Mononuclear cell (primary cell): ENCODE measurements around the gene UBE2Q2. TPM values are rescaled to one million over a fixed set of nuclear protein-coding genes. Genes with fewer than 3 reads are reported as not detected.
"Not testable (repeated sequence)": the region's sequence is repeated elsewhere in the genome, so short reads cannot be mapped to it uniquely, and the experiment has no call there.

Experiments used
- H3K27me3 ChIP-seq: 2 replicates; pipeline ENCODE4 v1.6.0; 2011; ENCODE audit warnings: low read length, control low read depth; ENCODE audit not compliant: insufficient read depth
- H3K4me1 ChIP-seq: 2 replicates; pipeline ENCODE4 v1.5.1; 2011; ENCODE audit warnings: mild to moderate bottlenecking, low read length, control low read depth; ENCODE audit not compliant: insufficient read depth
- H3K4me3 ChIP-seq: 2 replicates; pipeline ENCODE4 v1.5.1; 2011; ENCODE audit warnings: mild to moderate bottlenecking, low read length, moderate library complexity
- H3K9me3 ChIP-seq: 2 replicates; pipeline ENCODE4 v1.5.1; 2011; ENCODE audit warnings: low read depth, mild to moderate bottlenecking, control low read depth, low read length
- total RNA-seq: library from RNA; depleted of rRNA; stranded (reverse); fragments of >200 nt; gene quantifications from one replicate; pipeline ENCODE4 v1.2.3, GENCODE V29; 2012

Gene UBE2Q2
- total RNA-seq, result 46.5 TPM

- Histone ChIP-seq H3K4me3 (peak within 1 kb of the TSS; percentile 78), H3K9me3 (no peaks in the 10 kb centered on the region), H3K27me3 (no peaks in the 10 kb centered on the region), H3K4me1 (peaks cover 34% of the 10 kb centered on the region)
Measured at GRCh38 chr15:75842722-75843677, at the start of gene UBE2Q2. TSS of gene UBE2Q2 (plus strand) at chr15:75843447. CDS start at chr15:75843667, 220 bp downstream.

DNA sequence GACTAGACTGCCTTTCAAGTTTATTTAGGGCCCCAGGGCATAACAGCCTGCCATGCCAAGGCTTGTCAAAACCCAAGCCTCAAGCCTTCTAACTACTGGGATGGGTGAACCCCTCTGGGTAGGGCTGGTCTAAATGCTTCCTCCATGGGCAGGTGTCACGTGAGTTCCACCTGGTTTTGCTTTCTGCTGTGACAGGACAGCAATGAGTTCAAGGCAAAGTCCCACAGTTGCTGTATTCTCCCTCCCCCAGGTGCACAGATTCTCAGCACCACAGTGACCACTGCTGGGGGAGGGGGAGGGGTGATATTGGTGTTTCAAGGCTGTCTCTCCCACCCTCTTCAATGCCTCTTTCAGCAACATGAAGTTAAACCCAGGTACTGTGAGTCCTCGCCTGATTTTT, 46.9 kb upstream of the UBE2Q2 start:
- Histone ChIP-seq H3K9me3 (no peaks in the 10 kb centered on the region), H3K4me3 (no peak overlapping the region), H3K27me3 (peaks cover 13% of the 10 kb centered on the region), H3K4me1 (no peaks in the 10 kb centered on the region)

GRCh38 chr15:75797146-75797545, 46.1 kb upstream of the UBE2Q2 start:
- not testable (repeated sequence) for H3K4me1 ChIP-seq, H3K4me3 ChIP-seq, H3K9me3 ChIP-seq
- H3K27me3 ChIP-seq, result peaks cover 19% of the 10 kb centered on the region

DNA sequence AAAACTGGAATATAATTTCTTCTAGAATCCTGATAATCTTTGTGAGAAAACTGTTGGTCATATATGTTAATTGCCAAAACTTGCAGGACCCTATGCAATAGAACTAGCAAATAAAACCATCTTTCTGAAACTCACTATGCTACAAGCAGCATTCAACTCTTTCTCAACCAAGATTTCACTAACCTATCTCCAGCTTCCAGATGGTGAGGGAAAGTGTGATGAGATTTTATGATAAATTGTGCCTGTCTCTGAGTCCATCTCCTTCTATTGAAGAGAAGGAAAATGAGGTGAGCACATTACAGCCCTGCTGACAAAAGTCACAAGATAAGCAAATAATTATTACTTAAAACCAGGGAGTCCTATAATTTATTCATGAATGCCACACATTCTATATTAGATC, 44.1 kb upstream of the UBE2Q2 start:
- Histone ChIP-seq H3K9me3 (no peaks in the 10 kb centered on the region), H3K27me3 (peaks cover 24% of the 10 kb centered on the region), H3K4me3 (no peak overlapping the region), H3K4me1 (peaks cover 6% of the 10 kb centered on the region)

DNA sequence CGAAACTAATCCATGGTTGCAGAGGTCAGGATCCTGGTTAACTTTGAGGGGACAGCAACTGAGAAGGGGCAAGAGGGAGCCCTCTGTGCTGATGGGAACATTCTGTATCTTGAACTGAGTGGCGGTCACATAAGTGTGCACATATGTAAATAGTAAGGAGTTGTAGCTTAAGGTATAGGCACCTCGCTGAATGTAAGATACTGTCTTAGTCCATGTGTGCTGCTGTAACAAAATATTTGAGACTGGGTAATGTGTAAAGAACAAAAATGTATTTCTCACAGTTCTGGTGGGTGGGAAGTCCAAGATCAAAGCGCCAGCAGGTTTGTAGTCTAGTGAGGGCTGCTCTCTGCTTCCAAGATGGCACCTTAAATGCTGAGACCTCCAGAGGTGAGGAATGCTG, 42.8 kb upstream of the UBE2Q2 start:
- not testable (repeated sequence) for H3K4me3 ChIP-seq, H3K4me1 ChIP-seq, H3K9me3 ChIP-seq
- peaks cover 26% of the 10 kb centered on the region for H3K27me3 ChIP-seq

DNA sequence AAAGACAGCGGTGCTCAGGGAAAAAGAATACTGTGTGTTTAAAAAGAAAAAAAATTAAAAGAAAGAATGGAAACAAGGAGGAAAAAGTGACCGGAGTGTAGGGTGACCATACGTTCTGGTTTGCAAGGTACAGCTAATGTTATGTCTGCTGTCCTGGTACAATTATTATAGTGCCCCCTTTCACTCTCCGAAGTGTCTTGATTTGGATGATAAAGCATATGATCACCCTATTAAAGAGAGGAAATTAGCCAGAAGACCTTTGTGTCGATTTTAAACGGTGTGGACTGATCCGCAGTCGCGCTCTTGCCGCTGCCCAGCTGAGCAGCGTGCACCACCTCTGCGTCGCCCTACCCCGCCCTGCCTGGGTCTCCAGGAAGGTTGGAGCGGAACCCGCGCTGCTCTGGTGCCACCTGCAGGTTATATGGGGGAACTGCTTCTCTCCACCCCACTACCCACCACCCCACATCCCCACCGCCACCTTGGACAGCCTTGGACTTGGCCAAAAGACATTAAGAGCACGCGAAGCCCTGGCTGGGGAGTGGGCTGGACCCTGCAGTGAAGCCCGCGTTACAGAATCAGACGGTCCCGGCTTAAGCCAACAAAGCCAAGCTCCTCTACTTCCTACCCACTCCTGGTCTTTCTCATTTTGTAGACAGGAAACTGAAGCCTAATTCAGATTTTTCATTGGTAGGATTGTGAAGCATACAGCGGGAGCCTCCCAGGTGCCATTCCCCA, 41.2 kb upstream of the UBE2Q2 start:
- no peak overlapping the region for H3K4me3 ChIP-seq
- H3K27me3 ChIP-seq, result peaks cover 27% of the 10 kb centered on the region
- H3K4me1 ChIP-seq, result peaks cover 6% of the 10 kb centered on the region
- H3K9me3 ChIP-seq, result no peaks in the 10 kb centered on the region

DNA sequence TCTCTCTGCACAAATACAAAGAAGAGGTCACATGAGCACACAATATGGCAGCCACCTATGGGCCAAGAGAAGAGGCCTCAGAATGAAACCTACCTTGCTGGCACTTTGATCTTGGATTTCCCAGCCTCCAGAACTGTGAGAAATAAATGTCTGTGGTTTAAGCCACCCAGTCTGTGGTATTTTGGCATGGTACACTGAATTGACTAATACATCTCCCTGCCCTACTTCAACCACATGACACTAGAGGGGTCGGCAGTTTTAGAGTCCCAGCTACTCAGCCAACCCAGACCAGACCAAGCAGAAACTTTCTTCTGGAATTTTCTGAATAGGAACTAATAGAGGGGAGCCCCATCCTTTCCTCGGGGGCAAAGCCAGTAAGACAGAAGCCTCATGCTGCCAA, 35.8 kb upstream of the UBE2Q2 start:
- not testable (repeated sequence) for H3K27me3 ChIP-seq, H3K9me3 ChIP-seq, H3K4me1 ChIP-seq, H3K4me3 ChIP-seq

- not testable (repeated sequence) for H3K4me3 ChIP-seq, H3K9me3 ChIP-seq, H3K27me3 ChIP-seq, H3K4me1 ChIP-seq
Measured at GRCh38 chr15:75808009-75808408, 35.2 kb upstream of the UBE2Q2 start.

GRCh38 chr15:75808563-75808962, 34.7 kb upstream of the UBE2Q2 start:
- no peaks in the 10 kb centered on the region for H3K4me1 ChIP-seq
- H3K27me3 ChIP-seq, result peaks cover 3% of the 10 kb centered on the region
- no peaks in the 10 kb centered on the region for H3K9me3 ChIP-seq
- H3K4me3 ChIP-seq, result no peak overlapping the region

GRCh38 chr15:75809986-75810750, 33.1 kb upstream of the UBE2Q2 start:
- Histone ChIP-seq H3K4me1 (no peaks in the 10 kb centered on the region), H3K27me3 (peaks cover 3% of the 10 kb centered on the region), H3K4me3 (no peak overlapping the region), H3K9me3 (no peaks in the 10 kb centered on the region)

DNA sequence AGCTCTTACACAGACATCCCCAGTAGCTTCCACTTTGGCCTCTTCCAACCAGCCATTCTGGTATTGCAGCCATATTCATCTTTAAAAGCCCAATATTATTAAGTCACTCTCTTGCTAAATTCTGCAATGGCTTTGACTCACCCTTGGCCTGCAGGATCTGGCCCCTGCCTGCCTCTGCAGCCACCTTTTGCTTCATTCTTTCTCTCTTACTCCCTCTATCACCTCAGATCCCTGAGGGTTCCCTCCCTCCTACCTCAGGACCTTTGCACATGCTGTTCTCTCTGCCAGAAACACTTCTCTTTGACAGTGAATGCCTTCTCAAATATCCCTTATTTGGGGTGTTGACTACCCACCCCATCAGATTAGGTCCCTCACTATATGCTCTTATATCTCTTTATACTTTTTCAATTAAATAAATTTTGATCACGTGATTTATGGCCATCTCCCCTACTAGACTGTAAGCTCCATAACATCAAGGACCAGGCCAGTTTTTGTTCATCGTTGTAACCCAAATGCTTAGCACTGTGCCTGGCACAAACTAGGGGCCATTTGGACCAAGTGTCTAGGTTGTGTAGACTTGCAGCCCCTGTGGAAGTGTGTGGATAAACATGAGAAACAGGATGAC, 32.3 kb upstream of the UBE2Q2 start:
- Histone ChIP-seq H3K4me3 (no peak overlapping the region), H3K27me3 (no peaks in the 10 kb centered on the region), H3K4me1 (no peaks in the 10 kb centered on the region), H3K9me3 (no peaks in the 10 kb centered on the region)

DNA sequence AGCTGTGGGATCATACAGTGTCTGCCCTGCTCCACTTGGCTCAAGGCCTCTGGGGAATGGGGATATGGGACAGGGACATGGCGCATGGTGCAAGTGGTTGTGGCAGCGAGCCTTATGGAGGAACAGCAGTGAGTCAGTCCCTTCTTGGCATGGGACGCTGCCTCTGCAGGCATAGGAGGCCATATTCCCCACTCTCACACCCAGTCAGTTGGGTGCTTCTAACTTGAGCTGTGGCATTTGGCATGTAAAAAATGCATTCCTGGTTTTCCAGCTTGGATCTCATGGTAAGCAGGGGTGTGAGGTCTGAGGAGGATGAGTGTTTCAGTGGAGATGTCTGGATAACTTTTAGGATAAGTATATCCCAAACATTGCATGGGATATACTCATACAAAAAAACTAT, 31.6 kb upstream of the UBE2Q2 start:
- Histone ChIP-seq H3K4me3 (no peak overlapping the region), H3K9me3 (no peaks in the 10 kb centered on the region), H3K4me1 (no peaks in the 10 kb centered on the region), H3K27me3 (no peaks in the 10 kb centered on the region)

- no peaks in the 10 kb centered on the region for H3K27me3 ChIP-seq
- no peak overlapping the region for H3K4me3 ChIP-seq
- no peaks in the 10 kb centered on the region for H3K9me3 ChIP-seq
- no peaks in the 10 kb centered on the region for H3K4me1 ChIP-seq
Measured at GRCh38 chr15:75814794-75815193, 28.5 kb upstream of the UBE2Q2 start.

DNA sequence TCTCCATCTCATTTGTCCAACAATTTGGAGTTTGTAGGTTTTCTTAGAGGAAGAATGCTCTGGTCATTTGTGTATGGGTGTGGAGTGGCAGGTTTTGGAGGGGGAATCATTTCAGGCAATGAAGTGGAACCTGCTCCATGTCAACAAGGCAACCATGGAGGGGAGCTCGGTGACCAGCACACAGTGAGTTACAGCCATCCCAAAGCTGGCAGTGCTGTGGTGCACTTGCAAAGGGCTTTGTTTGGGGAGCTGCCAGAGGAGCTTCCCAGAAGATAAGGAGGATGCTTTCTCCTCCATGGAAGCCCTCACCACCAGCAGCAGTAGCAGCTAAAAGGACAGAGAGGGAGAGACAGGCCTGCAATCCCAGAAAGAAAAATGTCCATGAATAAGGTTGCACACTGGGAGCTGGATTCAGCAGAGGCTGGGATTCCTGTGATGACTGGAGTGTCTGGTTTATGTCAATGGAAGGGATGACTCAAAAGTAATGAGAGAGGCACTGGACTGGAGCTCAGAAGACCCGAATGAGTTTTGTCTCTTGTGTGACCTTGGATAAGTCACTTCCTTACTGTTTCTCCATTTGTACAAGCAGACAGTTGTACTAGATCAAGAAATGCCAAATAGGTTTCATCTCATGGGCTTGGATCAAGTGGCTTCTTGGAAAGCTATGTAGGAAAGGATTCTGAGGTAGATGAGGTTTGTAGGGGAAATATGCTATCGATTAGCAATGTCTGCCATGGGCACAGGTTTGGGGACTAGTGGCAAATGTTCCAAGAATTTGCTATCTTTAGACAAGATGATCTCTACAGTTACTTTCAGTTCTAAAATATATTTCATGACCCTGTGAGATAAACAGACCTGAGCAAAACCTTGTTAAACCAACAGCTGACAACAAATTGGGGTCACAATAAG, 27.2 kb upstream of the UBE2Q2 start:
- Histone ChIP-seq H3K4me1 (no peaks in the 10 kb centered on the region), H3K4me3 (no peak overlapping the region), H3K27me3 (no peaks in the 10 kb centered on the region), H3K9me3 (no peaks in the 10 kb centered on the region)
